T-helper 1 cell treated with Interleukin-12 subunit alpha and Interleukin-12 subunit beta and Interleukin-4 antibody, amounts not matched to agents 30 ng/mL and 1 ng/mL, for 36 hours (primary cell): ENCODE results near the gene ANTXR1. TPM values are rescaled to one million over a fixed set of nuclear protein-coding genes. Genes with fewer than 3 reads are reported as not detected.

Experiments
- intact Hi-C: fragments of 100-400 bp; cut with micrococcal nuclease; formaldehyde crosslinking; loops from one replicate; pipeline ENCODE4 v1.15.1; 2024
- total RNA-seq: library from RNA; stranded (reverse); gene quantifications from 2 replicates; pipeline ENCODE4 v1.2.3, GENCODE V29; 2022

ANTXR1 gene
- total RNA-seq, 1 donor from 2014 or later, result 0.15 TPM

- intact Hi-C loops, result no loop called here
Observed at GRCh38 chr2:69177785-69178636, 165.0 kb downstream of the ANTXR1 start.

- intact Hi-C loops, result no loop called here
Observed at GRCh38 chr2:69178756-69179155, 165.8 kb downstream of the ANTXR1 start.

DNA sequence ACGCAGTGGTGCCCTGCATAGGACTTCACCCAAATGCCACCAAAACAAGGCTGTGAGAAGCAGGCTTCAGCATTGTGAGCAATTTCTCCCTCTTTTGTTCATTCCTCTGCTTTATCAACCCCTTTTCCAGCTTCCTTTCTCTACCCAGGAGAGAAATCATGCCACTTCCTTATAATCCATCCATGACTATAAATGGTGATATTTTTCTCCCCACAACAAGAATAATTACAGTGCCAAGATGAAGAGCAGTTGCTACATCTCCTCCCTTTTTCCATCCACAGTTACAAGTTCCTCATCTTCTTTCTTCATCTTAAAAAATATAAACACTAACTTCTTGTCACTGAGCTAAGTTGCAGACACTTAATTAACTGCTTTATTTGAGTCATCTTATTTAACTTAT lies 167.2 kb downstream of the ANTXR1 start:
- intact Hi-C loops, result no loop called here

DNA sequence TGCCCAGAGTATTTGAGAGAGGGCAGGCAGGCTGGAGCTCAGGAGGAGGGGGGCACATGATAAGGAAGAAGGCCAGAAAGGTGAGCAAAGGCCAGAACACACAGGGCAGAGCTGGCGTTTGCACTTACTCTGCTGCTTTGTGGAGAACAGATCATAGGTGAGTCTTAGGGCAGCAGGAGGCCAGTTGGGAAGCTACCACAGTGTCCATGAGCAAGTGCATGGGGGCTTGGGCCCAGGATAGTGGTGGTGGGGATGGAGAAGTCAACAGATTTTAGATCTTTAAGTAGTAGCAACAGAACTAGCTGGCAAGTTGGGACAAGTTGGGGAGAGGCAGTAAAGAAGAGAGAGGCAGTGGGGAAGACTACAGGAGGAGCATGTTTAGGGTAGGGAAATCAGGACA lies 168.0 kb downstream of the ANTXR1 start:
- intact Hi-C loops, result no loop called here

DNA sequence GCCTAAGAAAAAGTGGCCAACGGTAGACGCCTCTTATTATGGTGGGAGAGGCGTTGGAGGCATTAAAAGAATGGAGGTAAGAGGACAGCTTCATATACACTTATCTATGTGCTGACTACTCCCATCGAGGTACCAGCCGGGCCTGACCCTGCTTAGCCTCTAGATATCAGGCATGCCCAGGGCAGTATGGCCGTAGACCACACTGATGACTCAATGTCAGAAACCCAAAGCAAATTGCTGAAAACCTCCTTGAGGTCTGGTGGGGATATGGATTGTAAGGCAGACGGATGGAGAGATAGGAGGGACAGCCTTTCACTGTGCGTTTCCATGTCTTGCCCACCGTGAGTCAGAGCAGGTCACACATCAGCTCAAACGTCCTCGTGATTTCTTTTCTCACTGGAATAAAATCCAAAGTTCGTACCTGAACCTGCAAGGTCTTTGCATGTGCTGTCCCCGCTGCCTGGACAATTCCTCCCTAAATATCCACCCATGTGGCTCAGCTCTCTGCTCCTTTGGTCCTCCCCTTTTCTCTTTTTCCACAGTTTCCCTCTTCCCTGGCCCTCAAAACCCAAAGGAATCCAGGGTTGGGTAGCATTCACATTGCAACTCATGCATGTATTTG lies 168.9 kb downstream of the ANTXR1 start:
- intact Hi-C loops, result no loop called here

GRCh38 chr2:69183659-69184058 lies 170.7 kb downstream of the ANTXR1 start:
- intact Hi-C loops, result no loop called here

DNA sequence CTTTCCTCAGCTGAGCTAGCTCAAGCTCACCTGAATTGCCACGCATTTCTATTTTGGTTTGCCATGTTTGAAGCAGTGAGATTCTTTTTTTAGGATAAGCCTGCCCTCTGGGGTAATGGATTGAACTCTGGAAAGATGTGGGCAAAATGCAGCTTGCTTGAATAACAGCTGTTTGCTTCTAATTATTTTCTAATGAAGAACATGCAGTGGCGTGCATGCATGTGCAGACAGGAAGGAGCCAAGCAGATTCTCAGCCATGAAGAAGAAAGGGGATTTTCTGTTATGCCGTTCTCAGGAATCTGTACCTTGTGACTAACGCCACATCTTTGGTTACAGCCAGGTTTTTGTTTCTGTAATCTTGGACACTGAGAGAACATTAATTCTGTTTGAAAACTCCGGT lies 171.2 kb downstream of the ANTXR1 start:
- intact Hi-C loops, result no loop called here

DNA sequence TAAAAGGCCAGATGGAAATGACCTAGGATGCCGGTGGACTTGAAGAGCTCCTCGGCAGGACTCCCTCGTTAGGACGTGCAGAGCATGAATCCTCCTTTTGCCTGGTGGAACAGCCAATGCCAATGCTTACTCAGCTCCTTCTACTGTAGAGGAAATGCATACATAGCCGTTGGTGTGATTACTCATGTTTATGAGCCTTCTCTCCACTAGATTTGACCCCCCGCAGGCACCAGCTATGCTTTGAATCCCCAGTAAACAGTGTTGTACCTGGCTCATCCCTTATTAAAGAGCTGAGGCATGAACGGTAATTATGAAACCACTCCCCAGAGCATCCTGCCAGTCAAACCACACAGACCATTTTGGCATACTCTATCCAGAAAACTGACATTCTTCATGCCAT lies 172.8 kb downstream of the ANTXR1 start:
- intact Hi-C loops, result no loop called here

DNA sequence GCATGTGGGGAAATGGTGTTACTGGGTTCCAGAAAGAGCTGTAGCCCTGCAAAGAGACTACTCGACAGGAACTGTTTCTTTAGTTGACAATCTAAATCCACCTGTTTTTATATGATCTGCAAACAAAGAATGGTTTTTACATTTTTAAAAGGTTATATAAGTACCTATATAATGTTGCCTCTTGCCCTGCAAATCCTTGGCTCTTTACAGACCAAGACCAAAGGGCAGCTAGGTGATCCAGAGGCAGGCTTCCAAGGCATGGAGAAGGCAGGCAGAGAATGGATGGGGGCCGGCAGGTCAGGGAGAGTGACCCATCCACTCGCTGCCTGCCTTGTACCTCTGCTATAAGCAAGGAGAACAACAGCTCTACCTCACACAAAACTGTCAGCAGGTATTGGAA lies 173.6 kb downstream of the ANTXR1 start:
- intact Hi-C loops, result no loop called here

GRCh38 chr2:69188182-69188900 lies 175.4 kb downstream of the ANTXR1 start:
- intact Hi-C loops, result no loop called here

- intact Hi-C loops, result no loop called here
Observed at GRCh38 chr2:69190743-69191404, 177.9 kb downstream of the ANTXR1 start.

GRCh38 chr2:69191634-69192033 lies 178.7 kb downstream of the ANTXR1 start:
- intact Hi-C loops, result no loop called here

DNA sequence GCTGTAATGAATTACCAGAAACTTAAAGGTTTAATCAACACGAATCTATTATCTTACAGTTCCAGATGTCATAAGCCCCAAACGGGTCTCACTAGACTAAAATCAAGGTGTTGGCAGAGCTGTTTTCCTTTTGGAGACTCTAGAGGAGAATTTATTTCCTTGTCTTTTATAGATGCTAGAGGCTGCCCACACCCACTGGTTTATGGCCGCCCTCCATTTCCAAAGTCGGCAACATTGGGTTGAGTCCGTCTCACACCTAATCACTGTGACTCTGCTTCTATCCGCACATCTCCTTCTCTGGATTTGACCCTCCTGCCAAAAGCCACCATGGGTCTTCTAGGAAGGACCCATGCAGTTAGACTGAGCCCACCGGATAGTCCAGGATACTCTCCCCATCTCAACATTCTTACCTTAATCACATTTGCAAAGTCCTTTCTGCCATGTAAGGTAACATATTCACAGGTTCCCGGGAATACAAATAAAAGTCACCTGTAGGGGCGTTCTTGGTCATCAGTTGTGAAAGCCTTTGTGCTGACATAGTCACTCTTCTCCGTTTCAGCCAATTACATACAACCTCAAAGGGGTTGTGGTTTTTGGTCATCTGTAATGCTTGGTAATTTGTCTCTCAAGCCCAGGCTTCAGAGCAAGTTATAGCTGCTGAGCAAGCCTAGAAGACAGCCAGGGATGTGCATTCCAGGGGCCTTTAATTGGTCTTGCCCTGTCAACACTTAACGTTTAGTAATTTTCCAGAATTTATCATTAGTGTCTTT lies 179.4 kb downstream of the ANTXR1 start:
- intact Hi-C loops, result no loop called here

- intact Hi-C loops, result no loop called here
Observed at GRCh38 chr2:69195706-69196105, 182.7 kb downstream of the ANTXR1 start.

DNA sequence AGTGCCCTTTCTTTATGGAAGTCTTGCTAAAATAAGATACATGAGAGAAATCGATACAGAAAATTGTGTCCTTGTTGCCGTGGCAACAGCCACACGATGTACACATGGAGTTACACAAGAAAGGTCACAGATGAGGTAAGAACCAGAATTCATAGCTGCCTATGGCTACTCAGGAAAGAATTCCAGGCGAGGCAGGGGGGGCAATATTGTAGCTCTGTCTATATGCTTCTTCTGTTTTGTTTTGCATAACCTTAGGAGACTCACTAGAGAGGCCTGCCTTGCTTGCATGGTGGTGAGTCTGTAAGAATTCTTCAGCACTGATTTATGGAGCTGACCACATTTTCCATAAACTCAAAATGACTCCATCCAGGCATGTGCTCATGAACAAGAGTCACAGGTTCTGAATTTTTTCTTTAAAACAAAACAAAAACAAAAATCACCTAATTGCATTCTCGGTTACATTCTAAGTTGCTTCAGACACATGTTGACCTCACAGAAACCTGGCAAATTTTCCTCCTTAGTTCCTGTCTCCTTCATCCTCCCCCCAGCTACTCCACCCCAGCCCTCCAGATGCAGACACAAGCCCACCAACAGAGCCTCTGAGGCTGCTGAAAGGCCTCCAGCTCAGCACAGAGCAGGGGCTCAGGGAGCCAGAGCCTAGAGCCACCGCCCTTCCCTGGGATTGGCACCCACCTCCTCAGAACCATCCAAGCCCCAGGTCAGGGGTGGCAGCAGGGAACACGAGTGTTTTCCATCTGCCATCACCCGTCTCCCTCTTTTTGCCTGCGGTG lies 183.5 kb downstream of the ANTXR1 start:
- intact Hi-C loops, result no loop called here

GRCh38 chr2:69200107-69200520 lies 187.1 kb downstream of the ANTXR1 start:
- intact Hi-C loops, result no loop called here

DNA sequence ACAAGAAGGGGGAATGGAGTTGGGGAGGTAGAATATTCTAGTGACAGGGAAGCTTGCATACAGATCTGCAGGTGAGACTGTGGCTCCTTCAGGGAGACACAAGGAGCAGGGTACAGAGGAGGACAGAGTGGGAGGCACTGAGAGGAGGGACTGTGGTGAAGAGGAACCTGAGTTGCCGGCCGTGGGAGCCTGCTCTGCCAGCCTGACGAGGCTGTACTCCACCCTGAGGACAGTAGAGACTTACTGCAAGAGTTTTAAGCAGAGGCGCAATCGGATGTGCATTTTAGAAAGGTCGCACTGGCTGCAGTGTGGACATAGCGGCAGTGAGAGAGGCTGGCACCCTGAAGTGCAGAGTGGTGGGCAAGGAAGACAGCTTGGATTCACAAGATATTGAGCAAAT lies 188.3 kb downstream of the ANTXR1 start:
- intact Hi-C loops, result no loop called here

DNA sequence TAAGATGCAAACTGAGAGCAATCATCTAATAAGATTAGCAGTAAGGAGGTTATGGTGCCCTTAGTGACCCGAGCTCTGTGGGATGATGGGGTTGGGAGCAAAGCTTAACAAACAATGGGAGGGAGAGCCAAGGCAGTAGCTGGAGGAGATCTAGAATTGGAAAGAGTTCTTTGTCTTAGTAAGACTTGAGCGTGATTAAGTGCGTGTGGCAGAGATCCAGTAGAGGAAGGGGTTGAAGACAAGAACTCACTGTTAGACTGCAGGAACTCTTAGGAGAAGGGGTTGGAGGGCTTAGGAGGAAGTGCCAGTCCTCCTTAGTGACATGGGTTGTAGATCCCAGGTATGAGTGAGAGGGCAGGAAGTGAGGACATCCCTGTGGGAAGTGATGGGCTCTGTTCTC lies 189.3 kb downstream of the ANTXR1 start:
- intact Hi-C loops, result no loop called here

DNA sequence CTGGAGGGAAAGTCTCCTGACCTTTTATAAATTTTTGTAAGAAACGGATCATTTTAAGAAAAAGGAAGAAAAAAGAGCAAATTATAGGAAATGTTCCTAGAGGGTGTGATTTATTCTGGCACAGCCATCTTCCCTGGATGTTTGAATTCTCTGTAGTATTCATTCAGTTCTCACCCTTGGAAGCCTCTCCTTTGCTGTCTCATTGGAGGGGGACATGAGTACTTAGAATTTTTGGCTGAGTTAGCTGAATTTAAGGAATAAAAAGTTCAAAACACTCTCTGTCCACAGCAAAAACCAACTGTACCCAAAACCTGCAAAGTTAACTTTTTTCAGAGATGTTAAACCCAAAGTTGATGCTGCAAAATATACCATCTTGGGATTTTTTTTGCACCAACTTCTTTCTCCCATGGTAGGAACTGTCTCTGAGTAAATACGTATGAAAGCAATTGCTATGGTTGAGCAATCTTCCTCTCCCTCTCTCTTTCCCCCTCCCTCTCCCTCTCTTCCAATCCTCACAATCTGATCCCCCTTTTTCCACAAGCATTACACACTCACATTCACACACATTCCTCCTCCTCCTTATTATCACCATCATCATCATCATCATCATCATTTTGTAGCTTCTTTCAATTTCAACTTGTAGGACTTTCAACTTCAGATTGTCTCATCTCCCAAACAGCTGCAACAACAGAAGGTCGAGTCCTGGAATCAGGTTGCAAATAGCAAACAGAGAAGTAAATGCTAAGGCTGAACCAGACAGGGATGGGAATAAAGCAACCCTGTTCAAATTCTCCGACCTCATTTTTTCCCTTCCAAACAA lies 190.4 kb downstream of the ANTXR1 start:
- intact Hi-C loops, result no loop called here
